Endothelial cell of umbilical vein (primary cell): ENCODE measurements around the gene CUEDC1. TPM values are rescaled to one million over a fixed set of nuclear protein-coding genes. Genes with fewer than 3 reads are reported as not detected.

Source experiments
- BruUV-seq: library from RNA; stranded (reverse); fragments of 400-500 nt; replicated peaks from 2 replicates; lab custom pipeline; 2021; lab: Mats Ljungman, UMichigan
- CTCF ChIA-PET: fragments of 300-600, 350-600 bp; sonication (Branson Sonifier 250); formaldehyde crosslinking; loops from one replicate; lab custom pipeline; 2021; ENCODE audit warnings: antibody characterized with exemption, inconsistent platforms; lab: Charles Lee
- POLR2A ChIA-PET: fragments of 300-600, 350-600 bp; sonication (Branson Sonifier 250); formaldehyde crosslinking; loops from one replicate; lab custom pipeline; 2021; ENCODE audit warnings: antibody characterized with exemption, inconsistent platforms; lab: Charles Lee
- DNase-seq: peaks from one replicate; pipeline ENCODE4 v3.0.0-alpha.2; 2011; ENCODE audit warnings: low read depth, low spot score
- FAIRE-seq: peaks from 2 replicates; lab custom pipeline; 2011; peaks lifted over from hg19 to GRCh38; lab: Jason Lieb, UNC
- H2AFZ ChIP-seq: 2 replicates; pipeline ENCODE4 v1.6.0; 2012; ENCODE audit warnings: low read depth, low read length, control low read depth, inconsistent platforms
- H3K27ac ChIP-seq: 2 replicates; pipeline ENCODE4 v1.5.1; 2011; ENCODE audit warnings: low read depth, mild to moderate bottlenecking, control low read depth, low read length, moderate library complexity; ENCODE audit not compliant: insufficient read depth
- H3K27me3 ChIP-seq, 2 experiments: 2 replicates each; pipeline versions ENCODE4 v1.6.0 to v1.6.1; 2011; ENCODE audit warnings: low read length in 2 of 2, mixed read lengths in 1 of 2; ENCODE audit not compliant: control insufficient read depth in 2 of 2, insufficient read depth in 2 of 2
- H3K36me3 ChIP-seq, 2 experiments: 2 replicates in 1 of 2; 3 replicates in 1 of 2; pipeline ENCODE4 v1.5.1; 2011; ENCODE audit warnings: low read length in 2 of 2, mild to moderate bottlenecking in 1 of 2, moderate library complexity in 1 of 2; ENCODE audit not compliant: control insufficient read depth in 2 of 2, insufficient read depth in 2 of 2; ENCODE audit errors: extremely low read depth in 1 of 2
- H3K4me1 ChIP-seq: 3 replicates; pipeline ENCODE4 v1.5.1; 2011; ENCODE audit warnings: mild to moderate bottlenecking, low read length; ENCODE audit not compliant: control insufficient read depth, insufficient read depth; ENCODE audit errors: extremely low read depth
- H3K4me2 ChIP-seq: 2 replicates; pipeline ENCODE4 v1.6.1; 2011; ENCODE audit warnings: low read length, control low read depth, mixed read lengths; ENCODE audit not compliant: insufficient read depth
- H3K4me3 ChIP-seq, 3 experiments: fragments of 200-600 bp in 1 of 3; sonication (generic), shearing (Covaris generic) in 1 of 3; replicated peaks in 1 of 3; 2 replicates each; pipeline ENCODE4 v1.5.1; 2011 to 2016; ENCODE audit warnings: control low read depth in 3 of 3, low read length in 3 of 3, mild to moderate bottlenecking in 2 of 3, inconsistent platforms in 1 of 3, low read depth in 1 of 3, moderate library complexity in 1 of 3; ENCODE audit not compliant: insufficient read depth in 1 of 3
- H3K79me2 ChIP-seq: 2 replicates; pipeline ENCODE4 v1.6.0; 2012; ENCODE audit warnings: low read length, inconsistent platforms; ENCODE audit not compliant: control insufficient read depth, insufficient read depth
- H3K9ac ChIP-seq: replicated peaks from 2 replicates; pipeline ENCODE3; 2011; ENCODE audit warnings: low read length, control low read depth; ENCODE audit not compliant: insufficient read depth; ENCODE audit errors: extremely low read depth
- H3K9me1 ChIP-seq: replicated peaks from 3 replicates; pipeline ENCODE4 v1.6.0; 2011; ENCODE audit warnings: mild to moderate bottlenecking, low read length; ENCODE audit not compliant: control insufficient read depth, insufficient read depth; ENCODE audit errors: extremely low read depth
- H3K9me3 ChIP-seq: replicated peaks from 2 replicates; pipeline ENCODE4 v1.5.1; 2012; ENCODE audit warnings: low read length, inconsistent platforms; ENCODE audit not compliant: control insufficient read depth, insufficient read depth
- H4K20me1 ChIP-seq: replicated peaks from 2 replicates; pipeline ENCODE3; 2011; ENCODE audit warnings: mild to moderate bottlenecking, low read length; ENCODE audit not compliant: control insufficient read depth, insufficient read depth; ENCODE audit errors: extremely low read depth
- EZH2 ChIP-seq: IDR thresholded peaks from 2 replicates; pipeline ENCODE4 v1.6.1; 2012; ENCODE audit warnings: borderline replicate concordance, low read depth, mild to moderate bottlenecking, moderate library complexity, low read length, inconsistent platforms; ENCODE audit not compliant: severe bottlenecking
- FOS ChIP-seq: IDR thresholded peaks from 2 replicates; pipeline ENCODE4 v1.6.1; 2011; ENCODE audit warnings: mild to moderate bottlenecking, low read length, moderate library complexity, borderline replicate concordance; ENCODE audit not compliant: insufficient read depth
- GATA2 ChIP-seq: IDR thresholded peaks from 2 replicates; pipeline ENCODE4 v1.7.0; 2011; ENCODE audit warnings: low read depth, mild to moderate bottlenecking, moderate library complexity, mixed read lengths, low read length; ENCODE audit not compliant: insufficient read length, insufficient read depth
- JUN ChIP-seq: IDR thresholded peaks from 2 replicates; pipeline ENCODE4 v1.6.1; 2011; ENCODE audit warnings: borderline replicate concordance, low read depth; ENCODE audit not compliant: insufficient read length, insufficient read depth
- MYC ChIP-seq: IDR thresholded peaks from one replicate; pipeline ENCODE4 v1.6.1; 2011; ENCODE audit warnings: mild to moderate bottlenecking, low read depth, low read length
- POLR2A ChIP-seq: IDR thresholded peaks from 2 replicates; pipeline ENCODE4 v1.6.1; 2012; ENCODE audit warnings: low read depth, mild to moderate bottlenecking, control low read depth, low read length
- POLR2AphosphoS5 ChIP-seq: IDR thresholded peaks from 2 replicates; pipeline ENCODE4 v1.6.1; 2012; ENCODE audit warnings: low read depth, mild to moderate bottlenecking, control low read depth, low read length, moderate library complexity; ENCODE audit not compliant: insufficient read depth
- dilution Hi-C: fragments of 300-500 bp; cut with MboI; formaldehyde crosslinking; loops from one replicate; pipeline ENCODE4 v1.15.0; 2019; ENCODE audit warnings: low sequenced_read_pairs; ENCODE audit not compliant: extremely low pct_ligation_motif_present
- intact Hi-C: fragments of 100-400 bp; cut with micrococcal nuclease; formaldehyde crosslinking; loops from one replicate; pipeline ENCODE4 v1.10.0; 2022
- polyA plus RNA-seq, 4 experiments: library from polyadenylated mRNA; depleted of rRNA in 3 of 4; stranded (reverse) in 3 of 4; unstranded in 1 of 4; fragments of >200 nt; gene quantifications; 2 replicates each; pipeline versions ENCODE4 v1.2.1 to v1.2.3, GENCODE V29; 2011 to 2012; ENCODE audit warnings: missing spikeins in 1 of 4
- total RNA-seq: library from RNA; stranded (reverse); gene quantifications from 2 replicates; pipeline ENCODE4 v1.2.3, GENCODE V29; 2021
- TF ChIP-seq, protein P1 (sequence below), 2 donors: IDR thresholded peaks; 1 replicate in 1 of 2; 2 replicates in 1 of 2; pipeline ENCODE4 v1.5.1; 2011; ENCODE audit warnings: low read length in 2 of 2, mild to moderate bottlenecking in 2 of 2, moderate library complexity in 2 of 2, control low read depth in 1 of 2, inconsistent platforms in 1 of 2, low read depth in 1 of 2; ENCODE audit not compliant: insufficient read depth in 1 of 2; ENCODE audit errors: extremely low read depth in 1 of 2
- TF ChIP-seq, protein P2 (sequence below): IDR thresholded peaks from 2 replicates; pipeline ENCODE4 v1.6.1; 2011; ENCODE audit not compliant: insufficient read depth, insufficient read length

CUEDC1 gene
- total and polyA plus RNA-seq, 2 donors (not counting 3 experiments of a cell fraction or from before 2014, with no cell fraction given) = 15.8 to 27.7 TPM

DNA sequence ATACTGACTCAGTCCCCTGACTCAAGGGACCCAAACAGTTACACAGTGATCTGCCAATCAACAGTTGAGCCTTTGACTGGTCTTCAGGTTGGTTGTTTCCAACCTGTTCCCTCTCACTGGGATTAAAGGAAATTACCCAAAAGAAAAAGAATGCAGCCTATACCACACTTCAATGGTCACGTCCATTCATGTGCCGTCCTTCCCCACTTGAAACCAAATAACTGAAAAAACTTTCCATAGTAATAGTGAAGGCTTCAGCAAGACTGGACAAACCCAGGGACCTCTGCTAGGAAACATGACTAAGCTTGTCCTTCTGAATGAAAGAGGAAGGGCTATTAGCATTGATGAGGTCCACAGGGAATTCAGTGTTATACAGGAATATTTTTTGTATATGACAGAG is 135.9 kb downstream of the CUEDC1 start:
- TF ChIP-seq GATA2 = no peak
- TF ChIP-seq POLR2AphosphoS5 = no peak
- TF ChIP-seq, protein P1, sequence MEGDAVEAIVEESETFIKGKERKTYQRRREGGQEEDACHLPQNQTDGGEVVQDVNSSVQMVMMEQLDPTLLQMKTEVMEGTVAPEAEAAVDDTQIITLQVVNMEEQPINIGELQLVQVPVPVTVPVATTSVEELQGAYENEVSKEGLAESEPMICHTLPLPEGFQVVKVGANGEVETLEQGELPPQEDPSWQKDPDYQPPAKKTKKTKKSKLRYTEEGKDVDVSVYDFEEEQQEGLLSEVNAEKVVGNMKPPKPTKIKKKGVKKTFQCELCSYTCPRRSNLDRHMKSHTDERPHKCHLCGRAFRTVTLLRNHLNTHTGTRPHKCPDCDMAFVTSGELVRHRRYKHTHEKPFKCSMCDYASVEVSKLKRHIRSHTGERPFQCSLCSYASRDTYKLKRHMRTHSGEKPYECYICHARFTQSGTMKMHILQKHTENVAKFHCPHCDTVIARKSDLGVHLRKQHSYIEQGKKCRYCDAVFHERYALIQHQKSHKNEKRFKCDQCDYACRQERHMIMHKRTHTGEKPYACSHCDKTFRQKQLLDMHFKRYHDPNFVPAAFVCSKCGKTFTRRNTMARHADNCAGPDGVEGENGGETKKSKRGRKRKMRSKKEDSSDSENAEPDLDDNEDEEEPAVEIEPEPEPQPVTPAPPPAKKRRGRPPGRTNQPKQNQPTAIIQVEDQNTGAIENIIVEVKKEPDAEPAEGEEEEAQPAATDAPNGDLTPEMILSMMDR (IDR thresholded peaks at IDR 0.05; ENCODE audit: extremely low read depth in 1 of 2, insufficient read depth in 1 of 2, low read depth in 1 of 2, low read length in 2 of 2) = no peak
- TF ChIP-seq FOS = no peak
- no peak for TF ChIP-seq POLR2A
- TF ChIP-seq JUN = no peak
- TF ChIP-seq MYC = no peak
- TF ChIP-seq EZH2 = no peak
- TF ChIP-seq, protein P2, sequence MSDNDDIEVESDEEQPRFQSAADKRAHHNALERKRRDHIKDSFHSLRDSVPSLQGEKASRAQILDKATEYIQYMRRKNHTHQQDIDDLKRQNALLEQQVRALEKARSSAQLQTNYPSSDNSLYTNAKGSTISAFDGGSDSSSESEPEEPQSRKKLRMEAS = no peak
- no peaks in the 10 kb centered on the region for H3K36me3 ChIP-seq
- no peaks in the 10 kb centered on the region for H4K20me1 ChIP-seq
- FAIRE-seq = no peak
- H3K9ac ChIP-seq = no peak overlapping the region
- H3K27ac ChIP-seq = no peak overlapping the region
- no peak for DNase-seq
- no TSS peak for BruUV-seq
- no peaks in the 10 kb centered on the region for H3K9me3 ChIP-seq
- dilution Hi-C loops (no loop called here), intact Hi-C loops (no loop called here)
- H3K4me3 ChIP-seq = no peak overlapping the region
- no peak overlapping the region for H3K4me2 ChIP-seq
- H3K9me1 ChIP-seq = no peaks in the 10 kb centered on the region
- CTCF ChIA-PET = interaction anchor here (1.1 to 4.2 kb wide), 2 partner anchors 14 to 31 kb away, joined by 3 to 32 read pairs; no protein-coding TSS in a partner anchor
- peaks cover 5 to 9% of the 10 kb centered on the region in 2 experiments for H3K27me3 ChIP-seq
- POLR2A ChIA-PET = no interaction called here
- no peak overlapping the region for H2AFZ ChIP-seq
- H3K79me2 ChIP-seq = no peaks in the 10 kb centered on the region
- no peaks in the 10 kb centered on the region for H3K4me1 ChIP-seq
